ENCODE measurements around the gene IMMP2L. TPM values are rescaled to one million over a fixed set of nuclear protein-coding genes. Genes with fewer than 3 reads are reported as not detected.
"Not testable (repeated sequence)": the region's sequence is repeated elsewhere in the genome, so short reads cannot be mapped to it uniquely, and the experiment has no call there.

IMMP2L gene
- total RNA-seq, 1 donor, result 19.9 TPM

- Histone ChIP-seq H3K27ac (ENCODE audit: low read depth, low read length) (no peak overlapping the region), H3K27me3 (ENCODE audit: insufficient read depth, low read length) (no peaks in the 10 kb centered on the region), H3K79me2 (ENCODE audit: insufficient read depth, low read length) (no peaks in the 10 kb centered on the region), H3K4me1 (ENCODE audit: insufficient read depth, low read length) (no peaks in the 10 kb centered on the region), H2AFZ (ENCODE audit: low read length) (no peak overlapping the region), H4K20me1 (ENCODE audit: insufficient read depth, low read length) (no peaks in the 10 kb centered on the region), H3K4me2 (ENCODE audit: insufficient read depth, low read length) (no peak overlapping the region), H3K4me3 (ENCODE audit: insufficient read depth, low read length) (no peak overlapping the region), H3K36me3 (ENCODE audit: insufficient read depth, low read length) (no peaks in the 10 kb centered on the region), H3K9me3 (ENCODE audit: low read depth, low read length) (no peaks in the 10 kb centered on the region)
- TF ChIP-seq, protein P1, sequence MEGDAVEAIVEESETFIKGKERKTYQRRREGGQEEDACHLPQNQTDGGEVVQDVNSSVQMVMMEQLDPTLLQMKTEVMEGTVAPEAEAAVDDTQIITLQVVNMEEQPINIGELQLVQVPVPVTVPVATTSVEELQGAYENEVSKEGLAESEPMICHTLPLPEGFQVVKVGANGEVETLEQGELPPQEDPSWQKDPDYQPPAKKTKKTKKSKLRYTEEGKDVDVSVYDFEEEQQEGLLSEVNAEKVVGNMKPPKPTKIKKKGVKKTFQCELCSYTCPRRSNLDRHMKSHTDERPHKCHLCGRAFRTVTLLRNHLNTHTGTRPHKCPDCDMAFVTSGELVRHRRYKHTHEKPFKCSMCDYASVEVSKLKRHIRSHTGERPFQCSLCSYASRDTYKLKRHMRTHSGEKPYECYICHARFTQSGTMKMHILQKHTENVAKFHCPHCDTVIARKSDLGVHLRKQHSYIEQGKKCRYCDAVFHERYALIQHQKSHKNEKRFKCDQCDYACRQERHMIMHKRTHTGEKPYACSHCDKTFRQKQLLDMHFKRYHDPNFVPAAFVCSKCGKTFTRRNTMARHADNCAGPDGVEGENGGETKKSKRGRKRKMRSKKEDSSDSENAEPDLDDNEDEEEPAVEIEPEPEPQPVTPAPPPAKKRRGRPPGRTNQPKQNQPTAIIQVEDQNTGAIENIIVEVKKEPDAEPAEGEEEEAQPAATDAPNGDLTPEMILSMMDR (IDR thresholded peaks at IDR 0.05; ENCODE audit: extremely low read depth, low read depth, low read length), result no peak
- no peak for DNase-seq (ENCODE audit: insufficient read length, low spot score, missing footprints)
Observed at GRCh38 chr7:111324228-111324627, 238.1 kb downstream of the IMMP2L start.

GRCh38 chr7:111323670-111324069 lies 238.6 kb downstream of the IMMP2L start:
- not testable (repeated sequence) for H3K27me3 ChIP-seq (ENCODE audit: insufficient read depth, low read length); H3K4me1 ChIP-seq (ENCODE audit: insufficient read depth, low read length); H3K4me3 ChIP-seq (ENCODE audit: insufficient read depth, low read length); H3K9me3 ChIP-seq (ENCODE audit: low read depth, low read length); H3K36me3 ChIP-seq (ENCODE audit: insufficient read depth, low read length); H2AFZ ChIP-seq (ENCODE audit: low read length); DNase-seq (ENCODE audit: insufficient read length, low spot score, missing footprints); H3K27ac ChIP-seq (ENCODE audit: low read depth, low read length); H4K20me1 ChIP-seq (ENCODE audit: insufficient read depth, low read length); H3K79me2 ChIP-seq (ENCODE audit: insufficient read depth, low read length); H3K4me2 ChIP-seq (ENCODE audit: insufficient read depth, low read length)

GRCh38 chr7:111320133-111320532 lies 242.2 kb downstream of the IMMP2L start:
- Histone ChIP-seq H3K27ac (ENCODE audit: low read depth, low read length) (no peak overlapping the region), H3K9me3 (ENCODE audit: low read depth, low read length) (no peaks in the 10 kb centered on the region), H3K27me3 (ENCODE audit: insufficient read depth, low read length) (no peaks in the 10 kb centered on the region), H3K4me1 (ENCODE audit: insufficient read depth, low read length) (no peaks in the 10 kb centered on the region), H3K4me3 (ENCODE audit: insufficient read depth, low read length) (no peak overlapping the region), H4K20me1 (ENCODE audit: insufficient read depth, low read length) (no peaks in the 10 kb centered on the region), H3K79me2 (ENCODE audit: insufficient read depth, low read length) (no peaks in the 10 kb centered on the region), H2AFZ (ENCODE audit: low read length) (no peak overlapping the region), H3K36me3 (ENCODE audit: insufficient read depth, low read length) (no peaks in the 10 kb centered on the region), H3K4me2 (ENCODE audit: insufficient read depth, low read length) (no peak overlapping the region)
- no peak for DNase-seq (ENCODE audit: insufficient read length, low spot score, missing footprints)
- TF ChIP-seq, protein P1 (IDR thresholded peaks at IDR 0.05; ENCODE audit: extremely low read depth, low read depth, low read length), result no peak

- Histone ChIP-seq H4K20me1 (ENCODE audit: insufficient read depth, low read length) (no peaks in the 10 kb centered on the region), H2AFZ (ENCODE audit: low read length) (no peak overlapping the region), H3K27ac (ENCODE audit: low read depth, low read length) (no peak overlapping the region), H3K9me3 (ENCODE audit: low read depth, low read length) (no peaks in the 10 kb centered on the region), H3K36me3 (ENCODE audit: insufficient read depth, low read length) (no peaks in the 10 kb centered on the region), H3K79me2 (ENCODE audit: insufficient read depth, low read length) (no peaks in the 10 kb centered on the region), H3K4me2 (ENCODE audit: insufficient read depth, low read length) (no peak overlapping the region), H3K27me3 (ENCODE audit: insufficient read depth, low read length) (no peaks in the 10 kb centered on the region), H3K4me1 (ENCODE audit: insufficient read depth, low read length) (no peaks in the 10 kb centered on the region), H3K4me3 (ENCODE audit: insufficient read depth, low read length) (no peak overlapping the region)
- TF ChIP-seq, protein P1 (IDR thresholded peaks at IDR 0.05; ENCODE audit: extremely low read depth, low read depth, low read length), result no peak
- DNase-seq (ENCODE audit: insufficient read length, low spot score, missing footprints), result no peak
Observed at GRCh38 chr7:111312966-111313365, 249.3 kb downstream of the IMMP2L start.

All from osteoblast (primary cell).